Activated CD4-positive, alpha-beta T cell treated with anti-CD3 and anti-CD28 coated beads, Interleukin-2, amount 50 U/mL, for 1 hour (primary cell): ENCODE data around the gene SYCP2L.
"Not testable (repeated sequence)": the region's sequence is repeated elsewhere in the genome, so short reads cannot be mapped to it uniquely, and the experiment has no call there.

ENCODE experiments used
- DNase-seq: peaks from one replicate; pipeline ENCODE4 v3.0.0-alpha.2; 2020

SYCP2L gene

DNA sequence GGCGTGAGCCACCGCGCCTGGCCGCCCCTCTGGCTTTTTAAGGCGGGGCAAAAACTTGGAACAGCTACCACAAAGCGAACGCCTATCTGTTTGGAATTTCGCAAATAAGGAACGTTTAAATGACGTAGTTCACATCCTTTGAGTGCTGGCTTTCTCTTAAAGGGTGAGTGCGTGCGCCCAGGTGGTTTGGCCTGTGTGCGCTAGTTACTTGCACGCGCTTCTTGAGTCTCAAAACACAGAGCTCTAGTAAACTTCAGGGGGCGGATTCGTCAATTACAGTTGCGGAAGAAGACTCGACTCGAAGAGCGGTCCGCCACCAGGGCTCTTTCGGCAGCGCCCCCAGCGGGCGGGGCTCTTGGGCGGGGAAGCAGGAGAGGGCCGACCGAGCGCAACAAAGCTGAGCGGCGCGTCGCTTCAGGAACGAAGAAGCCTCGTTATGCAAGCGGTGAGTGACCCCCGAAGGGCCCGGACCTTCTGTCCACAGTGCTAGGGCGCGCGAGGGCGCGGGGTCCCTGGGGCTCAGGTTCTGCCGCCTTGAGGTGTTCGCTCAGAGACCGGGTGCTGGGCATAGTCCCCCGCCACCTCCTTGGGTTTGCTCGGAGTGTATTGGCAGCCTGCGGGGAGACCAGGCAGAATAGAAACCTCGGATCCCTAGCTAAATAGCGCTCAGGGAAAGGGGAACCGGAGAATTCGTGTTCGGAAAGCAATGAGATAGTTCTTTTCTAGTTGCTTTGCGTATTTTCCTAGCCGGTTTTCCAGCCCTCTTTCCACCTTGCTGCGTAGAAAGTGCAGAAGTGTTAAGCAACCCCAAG lies at the start of gene SYCP2L:
Gene SYCP2L, plus strand, starts transcription at position 362 of the 812 bp plus-strand sequence. Its CDS starts 75 bp downstream, at position 437.
- DNase-seq, result no peak

DNA sequence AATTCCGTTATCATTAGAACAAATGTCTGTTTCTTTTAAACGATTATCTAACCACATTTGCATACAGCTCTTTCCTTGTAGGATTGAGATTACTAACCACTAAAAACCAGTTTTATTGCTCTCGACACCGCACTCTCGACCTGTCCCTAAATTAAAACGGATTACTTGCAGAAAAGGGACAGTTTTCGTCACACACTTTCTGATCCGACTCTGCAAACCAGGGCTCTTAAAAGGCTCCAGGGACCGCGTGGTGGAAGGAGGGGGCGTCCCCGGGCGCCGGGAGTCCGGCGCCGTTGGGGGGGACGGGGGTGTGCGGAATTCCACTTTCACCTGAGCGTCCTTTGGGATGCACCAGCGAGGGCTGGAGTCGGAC lies 49.2 kb upstream of the SYCP2L start:
- no peak for DNase-seq

DNA sequence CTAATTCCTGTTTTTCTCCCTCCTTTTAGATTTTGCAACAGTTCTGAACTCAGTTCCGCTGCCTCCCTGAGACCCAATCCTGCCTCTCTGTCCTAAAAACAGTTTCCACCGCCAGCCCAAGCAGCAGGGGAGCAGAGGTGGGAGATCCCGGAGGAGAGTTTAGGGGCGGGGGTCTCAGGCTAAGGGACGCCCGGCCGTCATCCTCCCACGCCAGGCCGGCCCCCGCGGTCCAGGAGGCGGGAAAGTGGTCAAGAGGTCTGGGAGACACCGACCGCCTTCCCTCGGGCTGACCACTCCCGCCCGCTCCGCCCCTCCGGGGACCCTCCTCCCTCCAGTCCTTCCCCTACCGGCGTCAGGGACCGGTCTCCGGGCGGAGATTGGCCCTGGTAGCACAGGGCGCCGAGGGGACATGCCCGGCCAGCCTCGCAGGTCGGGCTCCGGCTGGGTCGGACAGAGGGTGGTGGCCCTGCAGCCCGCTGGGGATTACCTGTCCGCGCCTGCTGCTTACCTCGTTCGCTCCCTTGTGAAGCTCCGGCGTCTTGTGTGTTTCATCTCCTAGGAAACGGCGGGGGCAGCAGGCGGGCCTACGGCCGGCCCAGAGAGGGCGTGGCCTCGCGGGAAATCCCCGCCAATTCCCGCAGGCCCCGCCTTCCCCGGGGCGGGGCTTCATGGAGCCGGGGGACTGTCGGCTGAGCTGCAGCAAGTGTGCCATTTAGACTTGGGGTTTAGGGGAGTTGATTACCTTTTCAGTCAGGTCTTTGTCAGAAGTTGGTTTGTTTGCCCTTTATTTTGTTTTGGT lies 48.7 kb upstream of the SYCP2L start, which contains the start of gene MAK:
Gene MAK, minus strand, starts transcription at position 545 of the 799 bp plus-strand sequence. CDS start 7,891 bp downstream, outside the sequence.
- peak; percentile 82 for DNase-seq

DNA sequence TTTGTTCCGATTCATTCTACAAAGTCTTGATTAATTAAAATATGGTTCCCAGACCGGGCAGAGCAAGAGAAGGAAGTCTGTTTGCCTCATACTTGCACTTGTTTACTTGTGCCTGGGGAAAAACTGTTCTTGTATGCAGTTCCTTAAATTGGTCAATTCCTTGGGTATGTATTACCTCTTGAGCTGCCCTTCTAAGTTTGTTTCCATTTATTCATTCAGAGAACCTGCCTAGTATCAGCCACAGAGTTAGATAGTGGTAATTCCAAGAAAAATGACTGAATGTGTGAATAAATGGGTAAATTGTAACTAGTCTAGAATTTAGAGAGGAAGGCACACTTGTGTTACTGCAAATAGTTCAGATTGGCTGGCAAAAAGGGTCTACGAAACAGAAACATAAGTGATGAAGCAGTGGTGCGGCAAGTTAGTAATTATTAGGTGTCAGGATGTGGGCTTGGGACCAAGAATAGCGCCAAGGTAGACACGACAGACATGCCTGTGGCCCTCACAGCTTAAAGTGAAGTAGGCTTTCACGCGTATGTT lies 48.0 kb upstream of the SYCP2L start:
- DNase-seq, result no peak

DNA sequence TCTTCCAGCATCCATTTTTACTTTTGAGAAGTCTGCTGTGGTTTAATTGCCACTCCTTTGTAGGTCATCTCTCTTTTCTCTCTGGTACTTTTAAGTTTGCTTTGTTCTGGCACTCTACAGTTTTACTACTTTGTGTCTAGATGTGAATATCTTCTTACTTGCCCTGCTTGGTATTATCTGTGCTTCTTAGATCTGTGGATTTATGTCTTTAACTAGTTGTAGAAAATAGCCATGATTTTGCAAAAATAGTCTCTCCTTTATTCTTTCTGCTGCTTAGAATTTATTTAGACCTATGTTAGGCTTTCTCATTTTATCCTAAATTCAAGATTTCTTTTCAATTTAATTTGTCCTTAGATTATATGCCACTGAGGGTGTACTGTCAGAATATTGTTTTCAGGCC lies 43.3 kb upstream of the SYCP2L start:
- no peak for DNase-seq

DNA sequence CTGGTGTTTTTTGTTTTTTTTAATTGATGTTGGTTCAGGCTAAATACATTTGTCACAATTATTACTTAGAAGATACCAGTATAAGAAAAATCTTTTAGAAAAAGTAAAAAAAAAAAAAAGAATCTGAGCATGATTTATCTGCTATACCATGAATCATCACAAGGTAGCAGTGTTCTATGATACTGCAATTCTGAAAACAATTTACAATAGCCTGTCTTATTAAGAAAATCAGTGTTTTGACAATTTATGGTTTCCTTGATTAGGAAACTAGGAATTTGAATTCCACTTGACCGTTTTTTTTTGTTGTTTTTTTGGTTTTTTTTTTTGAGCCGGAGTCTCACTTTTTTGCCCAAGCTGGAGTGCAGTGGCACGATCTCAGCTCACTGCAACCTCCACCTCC lies 39.2 kb upstream of the SYCP2L start:
- DNase-seq, result no peak

DNA sequence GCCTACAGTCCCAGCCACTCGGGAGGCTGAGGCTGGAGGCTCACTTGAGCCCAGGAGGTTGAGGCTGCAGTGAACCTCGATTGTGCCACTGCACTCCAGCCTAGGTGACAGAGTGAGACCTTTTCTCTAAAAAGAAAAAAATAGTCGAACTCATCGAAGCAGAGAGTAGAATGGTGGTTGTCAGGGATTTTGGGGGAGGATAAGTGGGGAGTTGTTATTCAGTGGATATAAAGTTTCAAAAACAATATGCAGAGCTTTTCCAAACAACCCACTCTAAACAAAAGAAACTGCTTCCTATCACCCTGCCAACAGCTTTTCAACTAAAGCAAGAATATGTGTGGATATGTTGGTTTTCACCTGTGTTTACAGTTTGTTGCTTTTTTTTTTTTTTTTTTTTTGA lies 37.0 kb upstream of the SYCP2L start:
- DNase-seq, result no peak

DNA sequence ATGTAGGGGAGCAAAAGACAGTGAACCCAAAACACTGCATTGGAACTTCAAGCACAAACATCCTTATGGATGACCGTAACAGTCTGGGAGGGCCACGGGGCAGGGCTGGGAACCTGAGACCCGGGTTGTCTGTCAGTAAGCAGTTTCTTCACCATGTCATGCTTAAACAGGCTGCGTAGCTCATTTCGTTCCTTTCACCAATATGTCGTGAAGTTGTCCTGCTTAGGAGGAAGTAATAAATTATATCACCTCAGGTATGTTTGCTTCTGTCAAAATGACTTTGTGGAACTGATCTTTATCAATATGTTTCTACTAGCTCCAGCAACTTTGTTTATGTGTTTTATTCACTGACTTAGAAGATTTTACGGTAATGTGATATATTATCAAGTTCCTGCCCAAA lies 36.1 kb upstream of the SYCP2L start:
- DNase-seq, result no peak

DNA sequence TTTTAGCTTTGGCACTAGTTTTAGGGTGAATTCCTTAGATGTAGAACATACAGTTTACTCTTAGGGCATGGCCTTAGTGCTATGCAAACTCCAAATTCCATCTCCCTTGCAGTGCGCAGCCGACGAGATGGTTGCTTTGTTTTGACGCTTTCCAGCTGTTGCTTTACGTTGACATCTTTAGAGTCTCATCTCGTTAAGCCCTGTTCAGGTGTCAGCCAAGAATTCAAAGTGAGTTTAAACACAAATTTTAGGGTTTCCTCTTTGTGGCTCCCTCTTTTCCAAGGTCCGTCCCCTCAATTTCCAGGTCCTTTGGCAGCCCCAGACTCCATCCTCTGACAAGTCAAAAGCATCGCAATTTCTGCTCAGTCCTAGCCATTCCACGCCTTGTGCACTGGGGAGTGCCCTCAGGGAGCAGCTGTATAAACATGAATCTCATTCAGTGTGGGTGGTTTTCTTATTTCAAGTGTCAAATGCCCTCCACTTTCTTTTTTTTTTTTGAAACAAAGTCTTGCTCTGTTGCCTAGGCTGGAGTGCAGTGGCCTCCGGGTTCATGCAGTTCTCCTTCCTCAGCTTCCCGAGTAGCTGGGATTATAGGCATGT lies 34.4 kb upstream of the SYCP2L start:
- DNase-seq, result no peak

DNA sequence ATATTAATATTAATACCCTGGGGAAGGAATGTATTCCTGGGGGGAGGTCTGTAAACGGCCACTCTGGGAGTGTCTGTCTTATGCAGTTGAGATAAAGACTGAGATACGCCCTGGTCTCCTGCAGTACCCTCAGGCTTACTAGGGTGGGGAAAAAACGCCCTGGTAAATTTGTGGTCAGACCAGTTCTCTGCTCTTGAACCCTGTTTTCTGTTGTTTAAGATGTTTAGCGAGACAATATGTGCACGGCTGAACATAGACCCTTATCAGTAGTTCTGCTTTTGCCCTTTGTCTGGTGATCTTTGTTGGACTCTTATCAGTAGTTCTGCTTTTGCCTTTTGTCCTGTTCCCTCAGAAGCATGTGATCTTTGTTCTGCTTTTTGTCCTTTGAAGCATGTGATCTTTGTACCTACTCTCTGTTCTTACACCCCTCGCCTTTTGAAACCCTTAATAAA lies 33.0 kb upstream of the SYCP2L start:
- not testable (repeated sequence) for DNase-seq

DNA sequence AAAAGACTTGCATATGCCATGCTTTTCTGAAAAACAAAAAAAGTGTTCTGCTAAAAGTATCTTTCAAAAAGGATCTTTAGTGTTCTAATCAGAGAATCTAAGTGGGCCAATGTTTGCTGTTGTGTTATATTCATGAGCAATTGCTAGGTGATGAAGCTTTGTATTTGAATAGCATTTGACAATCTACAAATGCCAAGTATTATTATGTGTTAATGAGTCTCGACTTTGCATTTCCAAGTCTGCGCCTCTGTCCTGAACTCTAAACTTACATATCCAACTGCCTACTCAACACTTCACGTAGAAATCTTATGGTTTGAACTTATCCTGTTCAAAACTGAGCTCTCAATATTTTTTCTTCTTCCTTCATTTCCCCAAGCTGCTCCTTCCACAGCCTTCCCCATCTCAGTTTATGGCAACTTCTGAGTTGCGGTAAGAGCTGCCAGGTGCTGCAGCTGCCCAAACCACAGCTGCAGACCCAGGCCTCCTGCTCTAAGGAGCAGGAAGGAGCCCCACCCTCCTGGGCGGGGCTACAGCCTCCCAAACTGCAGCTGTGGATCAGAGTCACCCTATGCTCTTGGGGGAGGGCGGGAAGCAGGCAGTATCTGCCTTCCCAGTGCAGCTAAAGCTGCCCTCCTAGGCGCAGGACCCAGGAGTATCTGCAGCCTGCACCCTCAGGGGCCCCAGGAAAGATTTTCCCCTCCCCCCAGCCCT lies 31.8 kb upstream of the SYCP2L start:
- no peak for DNase-seq

DNA sequence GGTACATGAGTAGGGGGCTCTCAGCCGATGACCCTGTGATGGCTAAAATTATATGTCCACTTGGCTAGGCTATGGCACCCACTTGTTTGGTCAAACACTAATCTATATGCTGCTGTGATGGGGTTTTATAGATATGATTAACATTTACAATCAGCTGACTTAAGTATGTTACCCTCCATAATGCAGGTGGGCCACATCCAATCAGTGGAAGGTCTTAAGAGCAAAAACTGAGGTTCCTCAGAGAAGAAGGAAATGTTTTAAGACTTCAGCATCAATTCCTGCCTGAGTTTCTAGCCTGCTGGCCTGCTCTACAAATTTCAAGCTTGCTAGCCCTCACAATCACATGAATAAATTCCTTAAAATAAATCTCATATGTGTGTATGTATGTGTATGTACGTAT lies 29.6 kb upstream of the SYCP2L start:
- no peak for DNase-seq

DNA sequence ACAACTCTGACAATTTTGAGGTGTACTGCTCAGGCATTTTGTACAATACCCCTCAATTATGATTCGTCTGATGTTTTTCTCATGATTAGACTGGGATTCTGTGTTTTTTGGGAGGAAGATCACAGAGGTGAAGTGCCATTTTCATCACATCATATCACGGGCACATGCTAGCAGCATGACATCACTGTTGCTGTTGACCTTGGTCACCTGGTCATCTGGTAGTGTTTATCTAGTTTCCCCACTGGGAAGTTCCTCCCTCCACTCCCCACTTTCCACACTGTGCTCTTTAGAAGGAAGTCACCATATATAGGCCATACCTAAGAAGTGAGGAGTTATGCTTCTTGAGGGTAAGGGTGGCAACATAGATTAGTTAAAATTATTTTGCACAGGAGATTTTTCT lies 25.8 kb upstream of the SYCP2L start:
- DNase-seq, result no peak

DNA sequence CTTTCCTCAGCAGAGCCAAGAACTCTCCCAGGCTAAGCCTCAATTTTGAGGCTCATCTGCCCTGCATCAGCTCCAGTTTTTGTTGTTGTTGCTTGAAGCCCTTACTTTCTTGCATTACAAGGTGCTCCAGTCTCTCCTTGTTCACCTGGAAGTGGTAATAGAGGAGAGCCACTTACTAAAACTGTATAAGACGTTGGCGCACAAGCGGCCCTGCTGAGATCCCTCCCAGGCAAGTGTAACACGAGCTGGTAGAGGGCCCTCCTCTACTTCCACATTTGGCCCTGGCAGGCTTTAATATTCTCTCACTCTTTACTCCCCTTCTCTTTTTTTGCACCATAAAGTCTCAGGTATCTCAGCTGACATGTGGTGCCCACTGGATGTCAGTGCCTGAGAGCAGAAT lies 24.5 kb upstream of the SYCP2L start:
- no peak for DNase-seq

DNA sequence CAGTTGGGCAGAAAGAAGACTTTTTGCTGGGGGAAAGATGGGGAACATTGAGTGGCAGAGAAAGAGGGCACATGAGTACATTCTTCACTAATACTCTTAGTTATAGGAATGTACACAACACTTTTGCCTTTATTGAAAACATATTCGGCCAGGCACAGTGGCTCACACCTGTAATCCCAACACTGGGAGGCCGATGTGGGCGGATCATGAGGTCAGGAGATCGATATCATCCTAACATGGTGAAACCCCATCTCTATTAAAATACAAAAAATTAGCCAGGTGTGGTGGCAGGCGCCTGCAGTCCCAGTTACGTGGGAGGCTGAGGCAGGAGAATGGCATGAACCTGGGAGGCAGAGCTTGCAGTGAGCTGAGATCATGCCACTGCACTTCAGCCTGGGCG lies 23.8 kb upstream of the SYCP2L start:
- DNase-seq, result not testable (repeated sequence)

DNA sequence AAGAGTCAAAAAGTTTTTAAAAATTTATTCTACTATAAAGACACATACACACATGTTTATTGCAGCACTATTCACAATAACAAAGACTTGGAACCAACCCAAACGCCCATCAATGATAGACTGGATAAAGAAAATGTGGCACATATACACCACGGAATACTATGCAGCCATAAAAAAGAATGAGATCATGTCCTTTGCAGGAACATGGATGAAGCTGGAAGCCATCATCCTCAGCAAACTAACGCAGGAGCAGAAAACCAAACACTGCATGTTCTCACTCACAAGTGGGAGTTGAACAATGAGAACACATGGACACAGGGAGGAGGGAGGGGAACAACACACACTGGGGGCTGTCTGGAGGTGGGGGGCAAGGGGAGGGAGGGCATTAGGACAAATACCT lies 20.1 kb upstream of the SYCP2L start:
- DNase-seq, result not testable (repeated sequence)

DNA sequence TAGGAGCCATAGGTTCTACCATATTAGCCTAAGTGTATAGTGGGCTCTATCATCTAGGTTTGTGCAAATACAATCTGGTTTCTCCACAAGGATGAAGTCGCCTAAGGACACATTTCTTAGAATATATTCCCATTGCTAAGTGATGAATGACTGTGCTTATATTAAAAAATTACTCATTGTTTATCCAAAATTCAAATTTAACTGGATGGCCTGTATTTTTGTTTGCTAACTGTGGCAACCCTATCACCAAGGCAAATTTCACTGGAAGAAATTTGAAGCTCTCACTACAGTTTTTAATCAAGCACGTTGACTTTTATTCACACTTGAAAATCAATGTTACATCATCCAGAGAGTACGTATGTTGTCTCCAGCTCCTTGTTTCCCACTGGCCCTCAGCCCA lies 18.9 kb upstream of the SYCP2L start:
- no peak for DNase-seq

DNA sequence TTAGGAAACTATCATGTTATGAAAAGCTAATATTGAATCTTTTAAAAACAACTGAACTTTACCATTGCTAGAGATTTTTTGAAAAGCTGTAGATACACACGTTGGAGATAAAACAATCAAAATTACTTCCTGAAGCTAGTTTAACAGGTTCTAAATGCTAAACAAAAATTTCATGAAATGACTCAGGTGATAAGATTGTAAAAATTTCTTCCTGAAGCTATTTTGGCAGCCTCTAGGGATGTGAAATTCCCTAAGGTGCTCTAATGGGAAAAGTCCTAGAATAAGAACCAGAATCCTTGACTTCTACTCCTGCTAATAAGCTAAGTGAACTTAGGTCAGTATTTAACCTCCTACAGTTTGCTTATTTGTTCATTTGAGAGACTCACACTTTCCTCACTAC lies 13.5 kb upstream of the SYCP2L start:
- no peak for DNase-seq

DNA sequence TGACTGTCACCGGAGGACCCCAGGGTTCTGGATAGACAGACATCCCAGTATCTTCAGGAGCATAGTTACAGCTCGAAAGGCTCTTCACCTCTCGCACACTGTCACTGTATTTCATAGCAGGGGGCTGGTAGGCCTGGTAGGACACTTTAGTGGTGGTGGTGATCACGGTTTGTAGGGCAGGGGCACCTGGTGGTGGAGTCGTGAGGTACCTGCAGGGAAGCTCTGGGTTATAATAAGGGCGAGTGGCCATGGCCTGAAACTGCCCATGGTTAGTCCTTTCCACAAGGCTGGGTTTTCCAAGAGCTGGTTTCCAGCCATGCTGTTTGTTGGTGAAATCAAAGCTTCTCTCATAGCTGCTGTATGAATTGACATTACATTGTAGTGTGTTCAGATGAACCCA lies 12.6 kb upstream of the SYCP2L start:
- no peak for DNase-seq

DNA sequence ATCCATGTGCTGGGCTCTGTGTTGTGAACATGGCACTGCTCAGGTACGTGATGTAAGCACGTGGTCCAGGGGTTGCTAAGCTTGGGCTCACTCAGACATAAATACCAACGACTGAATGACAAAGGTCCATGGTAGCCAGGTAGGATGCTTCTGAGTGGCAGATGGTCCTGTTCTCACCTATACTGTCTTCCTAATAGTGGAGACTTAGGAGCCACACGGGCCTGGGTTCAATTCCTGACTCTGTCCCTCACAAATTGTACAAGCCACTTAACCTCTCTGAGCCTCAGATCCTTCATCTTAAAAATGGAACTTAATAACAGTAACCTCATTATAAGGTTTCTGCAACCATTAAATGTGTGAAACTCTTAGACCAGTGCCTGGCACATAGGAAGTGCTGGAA lies 11.8 kb upstream of the SYCP2L start:
- DNase-seq, result no peak

DNA sequence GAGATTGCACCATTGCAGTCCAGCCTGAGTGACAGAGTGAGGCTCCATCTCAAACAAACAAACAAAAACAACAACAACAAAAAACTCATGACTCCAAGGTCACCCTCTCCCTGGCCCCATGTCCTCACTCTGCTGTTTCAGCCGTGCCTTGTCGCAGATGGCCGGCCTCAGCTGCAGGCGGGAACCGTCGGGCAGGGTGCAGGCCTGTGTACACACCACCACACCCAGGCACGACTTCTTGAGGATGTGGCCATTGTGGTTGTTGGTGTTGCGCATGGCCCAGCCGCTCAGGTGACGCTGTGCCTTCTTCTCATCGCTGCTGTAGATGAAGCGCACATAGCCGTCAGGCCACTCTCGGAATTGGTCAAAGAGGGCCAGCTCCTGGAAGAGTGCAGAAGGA lies 9.8 kb upstream of the SYCP2L start:
- DNase-seq, result no peak

DNA sequence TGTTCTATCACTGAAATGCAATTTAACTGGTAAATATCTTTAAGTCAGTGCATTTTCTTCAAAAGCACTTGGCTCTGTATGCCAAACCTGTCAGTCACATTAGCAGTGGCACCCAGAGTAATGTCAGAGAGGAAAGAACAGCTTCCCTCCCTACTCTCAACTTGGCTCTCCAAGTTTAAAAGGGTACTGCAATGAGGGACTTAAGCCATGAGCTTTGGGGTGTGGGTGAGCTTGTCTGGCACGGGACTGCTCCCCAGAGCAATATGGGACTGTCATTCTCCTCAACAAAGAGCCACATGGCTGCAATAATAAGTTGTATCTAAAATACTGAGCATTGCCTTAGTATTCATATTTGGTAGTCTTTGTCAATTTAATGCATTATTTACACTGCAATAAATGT lies 9.0 kb upstream of the SYCP2L start:
- DNase-seq, result no peak

DNA sequence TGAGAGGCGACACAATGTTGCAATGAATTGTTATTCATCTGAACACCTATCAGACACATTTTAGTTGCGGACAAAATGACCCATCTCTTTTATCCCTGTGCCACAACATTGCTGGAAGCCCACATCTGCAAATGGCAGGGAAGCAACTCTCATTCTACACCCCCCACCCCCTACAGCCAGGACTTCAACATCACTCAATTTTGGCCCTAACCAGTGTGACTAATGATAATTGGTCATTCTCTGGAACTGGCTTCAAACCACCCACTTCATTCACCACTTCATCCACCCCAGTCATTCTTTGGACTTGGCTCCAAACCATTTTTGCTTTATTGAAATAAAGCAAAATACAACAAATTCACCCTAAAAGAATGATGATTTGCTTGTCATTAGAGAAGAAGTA lies 6.5 kb upstream of the SYCP2L start:
- no peak for DNase-seq
